Measurements from ENCODE around the gene AFF3.

The AFF3 gene

GRCh38 chr2:99918389-99918788, 224.0 kb downstream of the AFF3 start:
- no peak for DNase-seq

GRCh38 chr2:99915108-99915675, 227.2 kb downstream of the AFF3 start:
- no peak for DNase-seq

DNA sequence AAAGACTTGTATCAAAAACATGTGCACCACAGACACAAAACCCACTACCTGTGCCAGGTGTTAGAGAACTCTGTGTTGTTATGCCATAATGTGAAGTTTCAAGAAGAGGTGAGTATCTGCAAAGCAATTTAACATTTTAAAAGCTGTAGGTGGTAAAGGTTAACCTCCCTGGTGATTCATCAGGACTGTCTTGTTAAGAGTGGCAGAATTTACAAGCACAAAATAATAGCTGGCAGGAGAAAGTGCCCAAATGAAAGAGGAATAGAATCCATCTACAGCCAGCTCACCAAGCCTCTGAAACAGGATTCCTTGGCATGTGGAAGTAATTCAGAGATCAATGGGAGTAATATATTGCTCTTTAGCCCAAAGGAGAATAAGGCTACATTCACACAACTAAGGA, 230.7 kb downstream of the AFF3 start:
- DNase-seq: no peak

- DNase-seq: no peak
Measured at GRCh38 chr2:99910902-99911301, 231.5 kb downstream of the AFF3 start.

DNA sequence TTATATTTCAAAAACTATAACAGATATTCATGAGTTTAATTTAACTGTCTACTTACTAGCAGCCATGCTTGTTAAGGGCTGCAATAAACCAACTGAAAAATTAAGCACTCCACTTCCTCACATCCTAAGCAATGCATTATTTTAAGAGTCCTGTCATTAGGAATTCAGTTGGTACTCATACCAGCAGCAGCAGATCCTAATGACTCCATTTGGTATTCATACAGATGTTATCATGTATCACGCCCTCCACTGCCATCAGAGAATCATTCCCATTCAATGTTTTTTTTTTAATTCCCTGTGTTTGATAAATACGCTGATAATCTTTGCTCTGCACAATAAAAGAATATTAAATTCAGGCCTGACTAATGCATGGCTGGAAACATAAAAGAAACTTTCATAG, 236.8 kb downstream of the AFF3 start:
- no peak for DNase-seq

DNA sequence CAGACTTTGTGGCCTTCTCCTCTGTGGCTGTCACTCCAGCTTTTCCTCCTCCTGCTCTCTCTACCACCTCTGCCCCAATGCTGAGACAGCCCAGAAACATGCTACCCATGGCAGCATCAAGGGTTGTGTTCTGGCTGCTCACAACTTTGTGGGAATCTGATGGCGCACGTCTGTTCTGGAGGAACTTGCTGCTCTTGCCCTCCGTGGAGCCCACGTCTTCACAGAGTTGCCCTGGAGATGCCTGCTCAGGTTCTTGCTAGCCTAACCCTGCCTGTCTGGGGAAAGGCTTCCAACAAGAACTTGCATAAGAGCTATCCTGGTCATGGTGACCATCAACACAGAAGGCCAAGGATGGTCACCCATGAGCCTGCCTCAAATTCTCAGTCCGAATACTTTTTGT, 237.4 kb downstream of the AFF3 start:
- DNase-seq: no peak

GRCh38 chr2:99903981-99904380, 238.4 kb downstream of the AFF3 start:
- DNase-seq: no peak

- DNase-seq: no peak
Measured at GRCh38 chr2:99900556-99900955, 241.8 kb downstream of the AFF3 start.

- DNase-seq: no peak
Measured at GRCh38 chr2:99899882-99900281, 242.5 kb downstream of the AFF3 start.

GRCh38 chr2:99899058-99899855, 243.1 kb downstream of the AFF3 start:
- no peak for DNase-seq

DNA sequence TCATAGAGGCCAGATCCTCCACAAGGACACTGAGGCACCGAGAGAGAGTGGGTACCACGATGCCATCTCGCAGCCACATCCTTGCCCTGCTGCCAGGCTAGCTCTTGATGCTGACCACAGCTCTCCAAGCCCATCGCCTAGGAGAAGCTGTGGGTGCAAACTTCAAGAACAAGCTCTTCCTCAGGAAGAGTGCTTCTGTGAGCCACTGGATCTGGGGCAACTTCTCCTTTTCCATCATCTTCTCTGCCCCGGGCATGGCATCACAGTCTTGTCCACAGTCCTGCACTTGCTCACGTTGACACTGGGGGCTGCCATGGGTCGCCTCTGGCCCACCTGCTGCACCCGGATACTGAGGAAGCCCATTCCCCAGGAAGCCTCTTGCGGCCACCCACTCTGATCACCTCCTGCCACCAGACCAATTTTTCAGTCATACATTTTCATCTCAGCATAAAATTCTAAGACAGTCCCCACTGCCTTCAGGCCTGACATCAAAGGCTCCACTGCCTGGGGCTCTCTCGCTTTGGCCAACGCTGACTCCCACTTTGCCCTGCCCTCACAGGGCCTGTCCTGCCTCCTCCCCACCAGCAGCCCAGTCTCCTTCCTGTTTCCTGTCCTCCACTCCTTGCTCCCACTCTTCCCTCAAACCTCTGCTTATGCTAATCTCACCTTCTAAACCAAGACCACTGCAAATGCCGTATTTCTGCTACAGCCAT, 243.9 kb downstream of the AFF3 start:
- DNase-seq: no peak

GRCh38 chr2:99891428-99891780, 251.0 kb downstream of the AFF3 start:
- no peak for DNase-seq

DNA sequence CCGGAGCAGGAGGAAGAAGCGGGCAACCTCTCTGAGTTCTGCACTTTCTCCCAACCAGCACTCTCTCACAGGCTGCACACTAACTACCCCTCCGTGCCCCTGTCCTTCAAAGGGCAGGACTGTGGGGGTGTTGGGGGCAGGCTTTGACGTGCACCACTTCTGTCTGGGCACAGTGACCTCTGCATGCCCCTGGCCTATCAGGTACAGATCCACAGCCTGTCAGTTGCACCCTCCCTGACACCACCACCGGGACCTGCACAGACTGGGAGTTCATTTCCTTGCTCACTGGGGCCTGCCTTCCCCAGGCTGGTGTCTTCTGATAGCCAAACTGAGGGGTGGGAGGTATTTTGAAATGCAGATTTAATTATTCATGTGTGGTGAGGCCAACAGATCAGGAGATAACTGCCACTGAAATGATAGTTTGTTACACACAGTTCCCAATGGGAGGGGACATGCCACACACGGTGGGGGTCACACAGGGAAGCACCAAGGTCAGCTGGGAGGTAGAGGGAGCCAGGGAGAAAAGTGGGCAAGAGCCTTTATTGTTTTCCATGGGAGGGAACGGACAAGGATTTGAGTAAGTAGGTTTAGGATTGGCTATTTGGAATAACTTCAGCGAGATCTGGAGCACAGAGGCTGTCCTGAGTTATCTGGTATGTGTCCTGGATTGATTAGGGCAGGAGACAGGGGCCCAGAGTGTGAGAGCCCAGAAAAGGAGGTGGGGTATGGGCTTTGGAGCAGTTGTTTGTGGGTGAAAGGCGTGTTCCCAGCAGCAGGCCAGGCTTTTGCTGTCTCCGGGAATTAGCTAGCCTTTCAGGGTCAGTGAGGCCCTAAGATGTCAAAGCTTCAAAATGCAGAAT, 251.6 kb downstream of the AFF3 start:
- no peak for DNase-seq

- no peak for DNase-seq
Measured at GRCh38 chr2:99888617-99889016, 253.8 kb downstream of the AFF3 start.

- DNase-seq: no peak
Measured at GRCh38 chr2:99886418-99886817, 256.0 kb downstream of the AFF3 start.

GRCh38 chr2:99883358-99883757, 259.0 kb downstream of the AFF3 start:
- no peak for DNase-seq

GRCh38 chr2:99881901-99882591, 260.3 kb downstream of the AFF3 start:
- DNase-seq: no peak

- DNase-seq: no peak
Measured at GRCh38 chr2:99880964-99881294, 261.5 kb downstream of the AFF3 start.

- no peak for DNase-seq
Measured at GRCh38 chr2:99880148-99880963, 262.0 kb downstream of the AFF3 start.

- DNase-seq: no peak
Measured at GRCh38 chr2:99879481-99879880, 262.9 kb downstream of the AFF3 start.

DNA sequence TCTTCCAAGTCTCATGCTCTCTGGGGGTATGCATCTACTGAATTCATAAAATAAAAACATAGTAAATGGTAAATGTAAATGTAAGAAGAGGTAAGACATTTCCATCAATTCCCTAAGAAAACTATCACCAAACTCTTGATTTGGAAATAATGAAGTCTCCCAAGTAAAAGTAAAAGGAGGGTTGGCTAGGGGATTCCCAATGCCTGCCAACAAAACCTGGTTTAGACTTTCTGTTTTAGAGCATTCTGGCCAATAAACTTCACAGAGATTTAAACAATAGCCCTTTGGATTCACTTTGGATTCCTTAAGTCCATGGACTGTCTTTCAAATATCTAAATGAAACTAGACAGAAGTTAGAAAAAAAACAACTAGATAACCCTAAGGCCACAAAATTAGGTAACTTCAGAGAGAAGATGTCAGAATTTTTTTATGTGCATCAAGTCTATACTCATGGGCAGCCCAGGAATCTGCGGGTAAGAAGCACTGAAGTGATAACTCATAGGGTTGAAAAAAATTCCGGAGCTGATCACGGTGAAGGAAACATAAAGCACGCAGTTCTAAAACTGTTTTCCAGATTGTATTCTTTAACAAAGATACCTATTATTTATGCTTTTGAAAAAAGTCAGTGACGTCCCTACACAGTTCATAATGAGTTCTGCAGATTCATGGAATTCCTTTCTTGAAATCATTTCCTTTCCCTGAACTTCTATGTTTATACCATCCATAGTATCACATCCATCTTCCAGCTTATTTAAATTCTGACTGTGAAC, 263.6 kb downstream of the AFF3 start:
- no peak for DNase-seq
